Ovary (tissue), 3 donors: Measurements from ENCODE around the gene HAP1.

Source experiments
- EP300 ChIP-seq: sonication (generic); formaldehyde crosslinking; IDR thresholded peaks from one replicate; pipeline ENCODE4 v1.6.1; 2017; ENCODE audit warnings: antibody characterized with exemption
- TF ChIP-seq, protein P1 (sequence below), 3 donors: fragments of 450-650 bp in 2 of 3; fragments of 200-600 bp in 1 of 3; IDR thresholded peaks; one replicate each; pipeline versions ENCODE4 v1.5.1 to v1.8.0; 2016 to 2022; ENCODE audit warnings: antibody characterized with exemption in 3 of 3, mild to moderate bottlenecking in 1 of 3
- donor health status: DM: no; HTN: no; CAD: no.

DNA sequence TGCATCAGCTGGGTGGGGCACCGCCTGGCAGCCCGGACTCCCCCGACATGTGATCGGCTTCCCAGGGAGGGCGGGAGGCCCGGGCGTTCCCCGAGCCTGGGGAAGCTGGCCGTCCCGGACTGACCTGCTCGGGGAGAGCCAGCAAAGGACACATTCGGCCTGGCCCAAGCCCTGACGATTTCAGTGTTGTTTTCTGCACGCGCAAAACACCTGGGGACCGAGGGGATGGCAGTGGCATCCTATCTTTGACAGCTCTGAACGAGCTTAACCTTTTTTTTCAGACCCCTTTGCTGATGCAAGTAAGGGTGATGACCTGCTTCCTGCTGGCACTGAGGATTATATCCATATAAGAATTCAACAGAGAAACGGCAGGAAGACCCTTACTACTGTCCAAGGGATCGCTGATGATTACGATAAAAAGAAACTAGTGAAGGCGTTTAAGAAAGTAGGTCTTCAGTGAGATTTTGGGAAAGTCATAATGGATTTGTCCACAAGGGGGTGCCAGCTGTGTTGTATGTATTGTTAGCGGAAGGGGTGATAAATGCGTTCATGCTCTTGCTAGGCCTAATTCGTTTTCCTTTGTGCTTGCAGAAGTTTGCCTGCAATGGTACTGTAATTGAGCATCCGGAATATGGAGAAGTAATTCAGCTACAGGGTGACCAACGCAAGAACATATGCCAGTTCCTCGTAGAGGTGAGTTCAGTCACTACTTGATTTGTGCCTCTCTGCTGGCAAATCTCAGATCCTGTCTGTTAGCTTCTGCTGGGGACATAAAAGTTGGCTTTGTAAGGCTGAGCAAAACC, 44.7 kb downstream of the HAP1 start:
- TF ChIP-seq, protein P1, sequence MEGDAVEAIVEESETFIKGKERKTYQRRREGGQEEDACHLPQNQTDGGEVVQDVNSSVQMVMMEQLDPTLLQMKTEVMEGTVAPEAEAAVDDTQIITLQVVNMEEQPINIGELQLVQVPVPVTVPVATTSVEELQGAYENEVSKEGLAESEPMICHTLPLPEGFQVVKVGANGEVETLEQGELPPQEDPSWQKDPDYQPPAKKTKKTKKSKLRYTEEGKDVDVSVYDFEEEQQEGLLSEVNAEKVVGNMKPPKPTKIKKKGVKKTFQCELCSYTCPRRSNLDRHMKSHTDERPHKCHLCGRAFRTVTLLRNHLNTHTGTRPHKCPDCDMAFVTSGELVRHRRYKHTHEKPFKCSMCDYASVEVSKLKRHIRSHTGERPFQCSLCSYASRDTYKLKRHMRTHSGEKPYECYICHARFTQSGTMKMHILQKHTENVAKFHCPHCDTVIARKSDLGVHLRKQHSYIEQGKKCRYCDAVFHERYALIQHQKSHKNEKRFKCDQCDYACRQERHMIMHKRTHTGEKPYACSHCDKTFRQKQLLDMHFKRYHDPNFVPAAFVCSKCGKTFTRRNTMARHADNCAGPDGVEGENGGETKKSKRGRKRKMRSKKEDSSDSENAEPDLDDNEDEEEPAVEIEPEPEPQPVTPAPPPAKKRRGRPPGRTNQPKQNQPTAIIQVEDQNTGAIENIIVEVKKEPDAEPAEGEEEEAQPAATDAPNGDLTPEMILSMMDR (IDR thresholded peaks at IDR 0.05): peak; percentile 29 to 65 (median 59)
- TF ChIP-seq EP300: no peak
